ENCODE results near the gene HLA-DQA1. TPM values are rescaled to one million over a fixed set of nuclear protein-coding genes. Genes with fewer than 3 reads are reported as not detected.

The HLA-DQA1 gene
- total and polyA plus RNA-seq, 2 donors (not counting 1 experiment from before 2014, with no cell fraction given), result 0.10 TPM; not detected in 1

DNA sequence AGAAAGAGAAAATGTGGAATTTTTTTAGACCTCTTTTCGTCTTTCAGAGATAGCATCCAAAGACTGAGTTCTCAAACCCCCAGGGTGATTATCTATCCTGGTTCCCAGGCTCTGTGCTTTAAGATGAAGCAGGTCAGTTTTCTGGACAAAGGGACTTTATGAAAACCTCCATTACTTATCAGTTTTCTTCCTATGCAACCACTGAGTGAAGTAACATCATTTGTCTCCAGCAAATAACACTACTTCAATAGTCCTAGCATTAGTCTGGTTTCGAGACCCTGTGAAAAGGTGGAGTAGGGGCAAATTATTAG lies 29.3 kb upstream of the HLA-DQA1 start:
- Histone ChIP-seq H3K36me3 (ENCODE audit: control insufficient read depth, insufficient read depth, low read length) (no peaks in the 10 kb centered on the region), H3K27ac (ENCODE audit: insufficient read depth, low read length) (no peak overlapping the region), H3K27me3 (ENCODE audit: control insufficient read depth, insufficient read depth, low read length) (no peaks in the 10 kb centered on the region), H3K4me3 (replicated peaks in 1 of 4; ENCODE audit: control extremely low read depth in 1 of 4, insufficient read depth in 1 of 4, low read depth in 3 of 4, low read length in 4 of 4) (no peak overlapping the region), H2AFZ (ENCODE audit: low read length) (no peak overlapping the region), H3K4me2 (ENCODE audit: extremely low read depth, insufficient read depth, low read length) (no peak overlapping the region), H3K4me1 (ENCODE audit: control insufficient read depth, extremely low read depth, insufficient read depth, low read length) (no peaks in the 10 kb centered on the region), H4K20me1 (ENCODE audit: control insufficient read depth, extremely low read depth, insufficient read depth, low read length) (no peaks in the 10 kb centered on the region), H3K79me2 (ENCODE audit: control insufficient read depth, insufficient read depth, low read length) (no peaks in the 10 kb centered on the region), H3K9me3 (ENCODE audit: control insufficient read depth, insufficient read depth, low read depth, low read length) (no peaks in the 10 kb centered on the region), H3K9ac (ENCODE audit: insufficient read depth, low read length) (no peak overlapping the region)
- no peak for DNase-seq (ENCODE audit: low read depth in 2 of 2)
- TF ChIP-seq, protein P1, sequence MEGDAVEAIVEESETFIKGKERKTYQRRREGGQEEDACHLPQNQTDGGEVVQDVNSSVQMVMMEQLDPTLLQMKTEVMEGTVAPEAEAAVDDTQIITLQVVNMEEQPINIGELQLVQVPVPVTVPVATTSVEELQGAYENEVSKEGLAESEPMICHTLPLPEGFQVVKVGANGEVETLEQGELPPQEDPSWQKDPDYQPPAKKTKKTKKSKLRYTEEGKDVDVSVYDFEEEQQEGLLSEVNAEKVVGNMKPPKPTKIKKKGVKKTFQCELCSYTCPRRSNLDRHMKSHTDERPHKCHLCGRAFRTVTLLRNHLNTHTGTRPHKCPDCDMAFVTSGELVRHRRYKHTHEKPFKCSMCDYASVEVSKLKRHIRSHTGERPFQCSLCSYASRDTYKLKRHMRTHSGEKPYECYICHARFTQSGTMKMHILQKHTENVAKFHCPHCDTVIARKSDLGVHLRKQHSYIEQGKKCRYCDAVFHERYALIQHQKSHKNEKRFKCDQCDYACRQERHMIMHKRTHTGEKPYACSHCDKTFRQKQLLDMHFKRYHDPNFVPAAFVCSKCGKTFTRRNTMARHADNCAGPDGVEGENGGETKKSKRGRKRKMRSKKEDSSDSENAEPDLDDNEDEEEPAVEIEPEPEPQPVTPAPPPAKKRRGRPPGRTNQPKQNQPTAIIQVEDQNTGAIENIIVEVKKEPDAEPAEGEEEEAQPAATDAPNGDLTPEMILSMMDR (conservative IDR thresholded peaks at IDR 0.05 in 1 of 2, IDR thresholded peaks at IDR 0.05 in 1 of 2; ENCODE audit: low read depth in 1 of 2, low read length in 2 of 2), result no peak
- no peak for TF ChIP-seq EZH2 (IDR thresholded peaks at IDR 0.05; ENCODE audit: low read length, missing control alignments)

DNA sequence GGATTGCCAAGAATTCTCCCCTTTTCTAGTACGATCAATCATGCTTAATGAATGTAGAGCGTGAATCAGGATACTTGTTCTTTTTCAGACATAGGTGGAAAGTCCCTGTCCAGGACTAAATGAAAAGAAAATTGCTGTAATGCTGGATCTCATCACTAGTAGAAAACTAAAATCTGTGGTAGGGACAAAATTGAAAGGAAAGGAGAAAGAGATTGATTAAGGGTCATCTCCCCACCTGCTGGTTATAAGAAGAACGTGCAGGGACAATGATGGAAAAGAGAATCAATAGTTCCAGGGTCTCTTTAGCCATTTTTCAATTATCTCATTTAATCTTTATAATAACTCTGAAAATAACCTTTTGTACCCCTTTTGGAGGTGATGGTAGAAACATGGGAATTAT lies 28.8 kb upstream of the HLA-DQA1 start:
- H2AFZ ChIP-seq (ENCODE audit: low read length), result no peak overlapping the region
- H4K20me1 ChIP-seq (ENCODE audit: control insufficient read depth, extremely low read depth, insufficient read depth, low read length), result no peaks in the 10 kb centered on the region
- H3K4me1 ChIP-seq (ENCODE audit: control insufficient read depth, extremely low read depth, insufficient read depth, low read length), result no peaks in the 10 kb centered on the region
- no peak overlapping the region for H3K4me3 ChIP-seq (replicated peaks in 1 of 4; ENCODE audit: control extremely low read depth in 1 of 4, insufficient read depth in 1 of 4, low read depth in 3 of 4, low read length in 4 of 4)
- TF ChIP-seq EZH2 (IDR thresholded peaks at IDR 0.05; ENCODE audit: low read length, missing control alignments), result no peak
- TF ChIP-seq, protein P1 (conservative IDR thresholded peaks at IDR 0.05 in 1 of 2, IDR thresholded peaks at IDR 0.05 in 1 of 2; ENCODE audit: low read depth in 1 of 2, low read length in 2 of 2), result no peak
- H3K79me2 ChIP-seq (ENCODE audit: control insufficient read depth, insufficient read depth, low read length), result no peaks in the 10 kb centered on the region
- no peaks in the 10 kb centered on the region for H3K36me3 ChIP-seq (ENCODE audit: control insufficient read depth, insufficient read depth, low read length)
- no peaks in the 10 kb centered on the region for H3K27me3 ChIP-seq (ENCODE audit: control insufficient read depth, insufficient read depth, low read length)
- H3K4me2 ChIP-seq (ENCODE audit: extremely low read depth, insufficient read depth, low read length), result no peak overlapping the region
- H3K27ac ChIP-seq (ENCODE audit: insufficient read depth, low read length), result no peak overlapping the region
- H3K9me3 ChIP-seq (ENCODE audit: control insufficient read depth, insufficient read depth, low read depth, low read length), result no peaks in the 10 kb centered on the region
- DNase-seq (ENCODE audit: low read depth in 2 of 2), result no peak
- H3K9ac ChIP-seq (ENCODE audit: insufficient read depth, low read length), result no peak overlapping the region

DNA sequence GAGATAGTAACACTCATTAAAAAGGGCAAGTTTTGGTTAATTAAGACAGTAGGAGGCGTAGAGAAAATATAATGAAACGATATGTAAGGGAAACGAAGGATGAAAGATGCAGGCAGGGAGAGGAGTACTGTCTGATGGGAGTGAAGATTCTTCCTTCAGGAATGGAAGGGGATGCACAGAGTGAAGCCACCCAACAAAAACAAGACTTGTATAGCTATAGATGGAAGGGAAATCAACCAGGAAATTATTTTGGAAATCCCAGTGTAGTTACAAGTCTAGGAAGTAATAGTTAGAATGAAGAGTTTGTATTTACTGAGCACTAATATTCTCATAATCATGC lies 27.8 kb upstream of the HLA-DQA1 start:
- H3K4me1 ChIP-seq (ENCODE audit: control insufficient read depth, extremely low read depth, insufficient read depth, low read length), result no peaks in the 10 kb centered on the region
- no peak overlapping the region for H3K9ac ChIP-seq (ENCODE audit: insufficient read depth, low read length)
- no peak overlapping the region for H3K4me2 ChIP-seq (ENCODE audit: extremely low read depth, insufficient read depth, low read length)
- DNase-seq (ENCODE audit: low read depth in 2 of 2), result no peak
- no peak overlapping the region for H3K27ac ChIP-seq (ENCODE audit: insufficient read depth, low read length)
- no peaks in the 10 kb centered on the region for H3K27me3 ChIP-seq (ENCODE audit: control insufficient read depth, insufficient read depth, low read length)
- TF ChIP-seq, protein P1 (conservative IDR thresholded peaks at IDR 0.05 in 1 of 2, IDR thresholded peaks at IDR 0.05 in 1 of 2; ENCODE audit: low read depth in 1 of 2, low read length in 2 of 2), result no peak
- no peak for TF ChIP-seq EZH2 (IDR thresholded peaks at IDR 0.05; ENCODE audit: low read length, missing control alignments)
- H3K9me3 ChIP-seq (ENCODE audit: control insufficient read depth, insufficient read depth, low read depth, low read length), result no peaks in the 10 kb centered on the region
- H3K79me2 ChIP-seq (ENCODE audit: control insufficient read depth, insufficient read depth, low read length), result no peaks in the 10 kb centered on the region
- no peak overlapping the region for H3K4me3 ChIP-seq (replicated peaks in 1 of 4; ENCODE audit: control extremely low read depth in 1 of 4, insufficient read depth in 1 of 4, low read depth in 3 of 4, low read length in 4 of 4)
- no peaks in the 10 kb centered on the region for H4K20me1 ChIP-seq (ENCODE audit: control insufficient read depth, extremely low read depth, insufficient read depth, low read length)
- H2AFZ ChIP-seq (ENCODE audit: low read length), result no peak overlapping the region
- H3K36me3 ChIP-seq (ENCODE audit: control insufficient read depth, insufficient read depth, low read length), result no peaks in the 10 kb centered on the region
